HS-5 (cell line): Measurements from ENCODE around the gene ALKAL2.

Source experiments
- DNase-seq: peaks from one replicate; pipeline ENCODE4 v3.0.0-alpha.2; 2012; ENCODE audit warnings: low read depth

Gene ALKAL2

GRCh38 chr2:244547-244946 is 43.3 kb downstream of the ALKAL2 start:
- DNase-seq = no peak

- no peak for DNase-seq
These were observed 49.0 kb downstream of the ALKAL2 start for GRCh38 chr2:238869-239268.

- no peak for DNase-seq
These were observed 49.5 kb downstream of the ALKAL2 start for GRCh38 chr2:238431-238830.

- DNase-seq = no peak
These were observed 50.0 kb downstream of the ALKAL2 start for GRCh38 chr2:237878-238277.

GRCh38 chr2:236993-237539 is 50.8 kb downstream of the ALKAL2 start:
- DNase-seq = no peak

GRCh38 chr2:234421-234820 is 53.5 kb downstream of the ALKAL2 start:
- DNase-seq = no peak

GRCh38 chr2:233030-233429 is 54.9 kb downstream of the ALKAL2 start:
- no peak for DNase-seq

- no peak for DNase-seq
These were observed 56.2 kb downstream of the ALKAL2 start for GRCh38 chr2:231521-232185.
